A549 (cell line): Measurements from ENCODE around the gene PTPRD. TPM values are rescaled to one million over a fixed set of nuclear protein-coding genes. Genes with fewer than 3 reads are reported as not detected.

Experiments
- ATAC-seq, 2 experiments: fragments of 200-7000 bp in 1 of 2; fragments of >200 bp in 1 of 2; cut with Nextera tagmentation in 1 of 2; cut with Tn5 transposase in 1 of 2; 3 replicates each; pipeline versions ENCODE4 v1.8.0 to v1.9.1; 2018 to 2020; ENCODE audit warnings: mild to moderate bottlenecking in 1 of 2, moderate library complexity in 1 of 2
- CTCF ChIA-PET: fragments of 300-600 bp; sonication (Branson Sonifier 250); formaldehyde crosslinking; extraction: SDS; loops from one replicate; lab custom pipeline; 2021; ENCODE audit warnings: antibody characterized with exemption, inconsistent platforms; lab: Yijun Ruan, JAX
- POLR2A ChIA-PET: fragments of 350-600 bp; formaldehyde crosslinking; extraction: SDS; loops from one replicate; lab custom pipeline; 2021; ENCODE audit warnings: antibody characterized with exemption, inconsistent platforms; lab: Yijun Ruan, JAX
- DNase-seq, 2 experiments: peaks; one replicate each; pipeline versions ENCODE4 v3.0.0 to v3.0.0-alpha.2; 2011 to 2016; ENCODE audit warnings: low read depth in 1 of 2, low spot score in 1 of 2
- FAIRE-seq: peaks from 2 replicates; lab custom pipeline; 2011; peaks lifted over from hg19 to GRCh38; lab: Jason Lieb, UNC
- H3K27ac ChIP-seq, 2 experiments: fragments of >200 bp; sonication (Bioruptor Twin); formaldehyde crosslinking; 3 replicates each; pipeline ENCODE4 v1.5.1; 2016 to 2017
- H3K4me1 ChIP-seq: fragments of >200 bp; sonication (Bioruptor Twin); formaldehyde crosslinking; 3 replicates; pipeline ENCODE4 v1.6.1; 2016
- H3K4me2 ChIP-seq: fragments of >200 bp; sonication (Bioruptor Twin); formaldehyde crosslinking; 3 replicates; pipeline ENCODE4 v1.6.1; 2016
- H3K4me3 ChIP-seq: fragments of >200 bp; sonication (Bioruptor Twin); formaldehyde crosslinking; 3 replicates; pipeline ENCODE4 v1.5.1; 2016
- H3K9me3 ChIP-seq: fragments of >200 bp; sonication (Bioruptor Twin); formaldehyde crosslinking; 3 replicates; pipeline ENCODE4 v1.6.1; 2016
- ATOH8 ChIP-seq: fragments of 250-450 bp; sonication (Bioruptor Pico); IDR thresholded peaks from 2 replicates; pipeline ENCODE4 v1.5.0; 2020; ENCODE audit warnings: low read depth, mild to moderate bottlenecking, moderate library complexity
- BCL3 ChIP-seq: fragments of >200 bp; sonication (Bioruptor Twin); formaldehyde crosslinking; IDR thresholded peaks from 3 replicates; pipeline ENCODE4 v1.6.1; 2016
- BHLHE40 ChIP-seq: IDR thresholded peaks from 2 replicates; pipeline ENCODE4 v1.6.1; 2012; ENCODE audit warnings: low read depth, low read length, inconsistent platforms
- CBX8 ChIP-seq: fragments of 200-600 bp; sonication (generic); IDR thresholded peaks from 2 replicates; pipeline ENCODE4 v1.6.1; 2016
- CEBPB ChIP-seq, 2 experiments: fragments of >200 bp in 1 of 2; sonication (Bioruptor Twin) in 1 of 2; formaldehyde crosslinking in 1 of 2; IDR thresholded peaks; 2 replicates each; pipeline ENCODE4 v1.6.1; 2012 to 2016
- CHD4 ChIP-seq: fragments of 200-600 bp; sonication (generic); IDR thresholded peaks from 2 replicates; pipeline ENCODE4 v1.6.1; 2016; ENCODE audit warnings: antibody characterized with exemption, mild to moderate bottlenecking, borderline replicate concordance
- CTCF ChIP-seq: fragments of >200 bp; sonication (Bioruptor Twin); formaldehyde crosslinking; IDR thresholded peaks from 3 replicates; pipeline ENCODE4 v1.5.1; 2016
- E2F6 ChIP-seq: IDR thresholded peaks from 2 replicates; pipeline ENCODE4 v1.6.1; 2012; ENCODE audit warnings: low read depth, borderline replicate concordance
- EHF ChIP-seq: fragments of 250-450 bp; sonication (Bioruptor Pico); IDR thresholded peaks from 2 replicates; pipeline ENCODE4 v1.5.0; 2020; ENCODE audit warnings: mild to moderate bottlenecking
- HDAC2 ChIP-seq: fragments of 200-600 bp; sonication (generic); IDR thresholded peaks from 2 replicates; pipeline ENCODE4 v1.6.1; 2016
- HEYL ChIP-seq: fragments of 250-450 bp; sonication (Bioruptor Pico); IDR thresholded peaks from 2 replicates; pipeline ENCODE4 v1.8.0; 2021; ENCODE audit warnings: mild to moderate bottlenecking, moderate library complexity
- HOXA7 ChIP-seq: fragments of 250-450 bp; sonication (Bioruptor Pico); IDR thresholded peaks from 2 replicates; pipeline ENCODE4 v1.5.0; 2020; ENCODE audit warnings: mild to moderate bottlenecking, moderate library complexity
- HOXB13 ChIP-seq: fragments of 250-450 bp; sonication (Bioruptor Pico); IDR thresholded peaks from 2 replicates; pipeline ENCODE4 v1.5.0; 2020; ENCODE audit warnings: low read depth, mild to moderate bottlenecking, moderate library complexity
- HOXB5 ChIP-seq: fragments of 250-450 bp; sonication (Bioruptor Pico); IDR thresholded peaks from 2 replicates; pipeline ENCODE4 v1.5.0; 2020; ENCODE audit warnings: mild to moderate bottlenecking, moderate library complexity
- JUN ChIP-seq, 2 experiments: fragments of >200 bp; sonication (Bioruptor Twin); formaldehyde crosslinking; IDR thresholded peaks; 2 replicates in 1 of 2; 3 replicates in 1 of 2; pipeline ENCODE4 v1.6.1; 2016 to 2017
- JUNB ChIP-seq: fragments of >200 bp; sonication (Bioruptor Twin); formaldehyde crosslinking; IDR thresholded peaks from 2 replicates; pipeline ENCODE4 v1.6.1; 2016
- KDM5A ChIP-seq: fragments of 200-600 bp; sonication (generic); IDR thresholded peaks from 2 replicates; pipeline ENCODE4 v1.6.1; 2016; ENCODE audit warnings: antibody characterized with exemption, mild to moderate bottlenecking
- NFE2L2 ChIP-seq: fragments of 150-350 bp; conservative IDR thresholded peaks from 2 replicates; pipeline ENCODE4 v1.6.1; 2014; ENCODE audit warnings: low read length
- NR3C1 ChIP-seq: fragments of >200 bp; sonication (Bioruptor Twin); formaldehyde crosslinking; IDR thresholded peaks from 3 replicates; pipeline ENCODE4 v1.6.1; 2017
- RARB ChIP-seq: fragments of 250-450 bp; sonication (Bioruptor Pico); IDR thresholded peaks from 2 replicates; pipeline ENCODE4 v1.8.0; 2021; ENCODE audit warnings: mild to moderate bottlenecking, moderate library complexity
- REST ChIP-seq: fragments of 200-600 bp; sonication (generic); IDR thresholded peaks from 2 replicates; pipeline ENCODE4 v1.6.1; 2016; ENCODE audit warnings: antibody characterized with exemption, mild to moderate bottlenecking, moderate library complexity
- RFX5 ChIP-seq: fragments of 450-650 bp; IDR thresholded peaks from 2 replicates; pipeline ENCODE4 v1.7.1; 2014; ENCODE audit warnings: antibody characterized with exemption, mild to moderate bottlenecking, moderate library complexity
- SMC3 ChIP-seq: fragments of >200 bp; sonication (Bioruptor Twin); formaldehyde crosslinking; IDR thresholded peaks from 3 replicates; pipeline ENCODE4 v1.6.1; 2018; ENCODE audit warnings: inconsistent platforms
- TFCP2L1 ChIP-seq: fragments of 250-450 bp; sonication (Bioruptor Pico); IDR thresholded peaks from 2 replicates; pipeline ENCODE4 v1.5.0; 2021; ENCODE audit warnings: mild to moderate bottlenecking
- USF2 ChIP-seq: fragments of 450-650 bp; IDR thresholded peaks from 2 replicates; pipeline ENCODE4 v1.6.1; 2014; ENCODE audit warnings: antibody characterized with exemption
- ZNF302 ChIP-seq: fragments of 250-450 bp; sonication (Bioruptor Pico); IDR thresholded peaks from 2 replicates; pipeline ENCODE4 v1.9.0; 2021; ENCODE audit warnings: inconsistent platforms, mild to moderate bottlenecking, moderate library complexity
- WGBS: methylation state at CpG from one replicate; pipeline ENCODE4 v1.1.6; 2017; ENCODE audit errors: missing lambda C conversion rate; 5-methylcytosine and 5-hydroxymethylcytosine counted together
- polyA plus RNA-seq, 4 experiments: library from polyadenylated mRNA; depleted of rRNA in 3 of 4; stranded (reverse); fragments of >200 nt; fragmentation: RNase III in 1 of 4; extraction: RNeasy Plus Mini Kit Qiagen cat#74134 plus additional on column Dnase treatment in 1 of 4; gene quantifications; 2 replicates in 3 of 4; 3 replicates in 1 of 4; pipeline ENCODE4 v1.2.3, GENCODE V29; 2011 to 2017

PTPRD gene
- polyA plus RNA-seq, 2 of the 4 experiments (the other 2 are of a cell fraction): 0.39 to 1.3 TPM

- TF ChIP-seq RFX5 (no peak), EHF (CRISPR knock-in tag) (no peak), NFE2L2 (no peak), CBX8 (no peak), E2F6 (no peak), HDAC2 (no peak), BHLHE40 (no peak), SMC3 (no peak), CTCF (no peak)
These were observed 1935.1 kb downstream of the PTPRD start (continued) for GRCh38 chr9:8677741-8678140.

- FAIRE-seq (no peak), DNase-seq (no peak), ATAC-seq (no peak)
- H3K4me1 ChIP-seq: no peaks in the 10 kb centered on the region
- no peak overlapping the region for H3K27ac ChIP-seq
- H3K9me3 ChIP-seq: no peaks in the 10 kb centered on the region
- ChIA-PET POLR2A (no interaction called here), CTCF (interaction anchor here (0.6 to 0.7 kb wide), 2 partner anchors 174 to 1300 kb away, joined by 3 to 4 read pairs; no protein-coding TSS in a partner anchor)
- H3K4me2 ChIP-seq: no peak overlapping the region
- no peak for TF ChIP-seq CBX8
- H3K4me3 ChIP-seq: no peak overlapping the region
These were observed 1938.3 kb downstream of the PTPRD start for GRCh38 chr9:8674536-8674935.

- Histone ChIP-seq H3K27ac (no peak overlapping the region), H3K4me2 (no peak overlapping the region), H3K4me3 (no peak overlapping the region), H3K4me1 (no peaks in the 10 kb centered on the region), H3K9me3 (no peaks in the 10 kb centered on the region)
- TF ChIP-seq HOXA7 (CRISPR knock-in tag) (no peak), JUNB (no peak), HEYL (CRISPR knock-in tag) (no peak), USF2 (no peak), CBX8 (no peak), NR3C1 (no peak), HOXB5 (CRISPR knock-in tag) (no peak), RARB (no peak), SMC3 (no peak)
- WGBS: 38% methylated on average over 7 of the region's 7 CpGs
- FAIRE-seq (no peak), ATAC-seq (no peak), DNase-seq (no peak)
- ChIA-PET CTCF (interaction anchor here (0.6 kb wide), 1 partner anchor 169 kb away, joined by 3 read pairs; no protein-coding TSS in a partner anchor), POLR2A (no interaction called here)
These were observed 1939.0 kb downstream of the PTPRD start for GRCh38 chr9:8673830-8674229.

- no peak overlapping the region for H3K4me3 ChIP-seq
- H3K4me2 ChIP-seq: no peak overlapping the region
- H3K9me3 ChIP-seq: no peaks in the 10 kb centered on the region
- 5% methylated on average over 2 of the region's 2 CpGs for WGBS
- no peak for ATAC-seq
- DNase-seq: no peak
- no peaks in the 10 kb centered on the region for H3K4me1 ChIP-seq
- POLR2A ChIA-PET: no interaction called here
- CTCF ChIA-PET: no interaction called here
- no peak for TF ChIP-seq JUN (IDR thresholded peaks at IDR 0.05)
- no peak for TF ChIP-seq ZNF302 (CRISPR knock-in tag)
- no peak for TF ChIP-seq TFCP2L1
- TF ChIP-seq CHD4: no peak
- TF ChIP-seq BCL3: no peak
- no peak for TF ChIP-seq REST
- no peak for TF ChIP-seq KDM5A
- TF ChIP-seq CEBPB (IDR thresholded peaks at IDR 0.05): no peak
- no peak for TF ChIP-seq HOXB13 (CRISPR knock-in tag)
- no peak for TF ChIP-seq ATOH8
- TF ChIP-seq, all 56 proteins: peak for 0
- no peak for FAIRE-seq
- H3K27ac ChIP-seq: no peak overlapping the region
These were observed 1942.1 kb downstream of the PTPRD start for GRCh38 chr9:8670751-8671150.
